GM12878 (cell line): Measurements from ENCODE around the gene MICB. TPM values are rescaled to one million over a fixed set of nuclear protein-coding genes. Genes with fewer than 3 reads are reported as not detected.

Experiments used
- E2F8 ChIP-seq: fragments of 450-650 bp; IDR thresholded peaks from 2 replicates; pipeline ENCODE4 v1.6.1; 2018; ENCODE audit warnings: mild to moderate bottlenecking, low read depth, moderate library complexity; ENCODE audit not compliant: partially characterized antibody
- MAX ChIP-seq: IDR thresholded peaks from 2 replicates; pipeline ENCODE4 v1.6.1; 2012; ENCODE audit warnings: low read depth, low read length, improper control_type of control experiment
- USF1 ChIP-seq: IDR thresholded peaks from 2 replicates; pipeline ENCODE4 v1.6.1; 2011; ENCODE audit warnings: borderline replicate concordance, low read depth, mild to moderate bottlenecking, moderate library complexity, mixed read lengths, low read length; ENCODE audit not compliant: insufficient read depth; ENCODE audit errors: extremely low read length
- ZBTB11 ChIP-seq: fragments of 450-650 bp; formaldehyde crosslinking; IDR thresholded peaks from 2 replicates; pipeline ENCODE4 v1.5.0; 2022; ENCODE audit warnings: mild to moderate bottlenecking, missing genetic modification characterization
- ZNF274 ChIP-seq: IDR thresholded peaks from one replicate; pipeline ENCODE4 v1.8.0; 2011; ENCODE audit not compliant: insufficient read length, insufficient read depth
- polyA plus RNA-seq, 11 experiments: library from polyadenylated mRNA; depleted of rRNA in 4 of 11; unstranded in 6 of 11; stranded (reverse) in 5 of 11; fragments of >200 nt; fragmentation: Nextera tagmentation in 4 of 11; fragmentation: Illumina TruSeq in 1 of 11; extraction: Ambion mirVana in 4 of 11; extraction: Trizol in 1 of 11; gene quantifications; 1 replicate in 1 of 11; 2 replicates in 10 of 11; pipeline versions ENCODE4 v1.2.1 to v1.2.3, GENCODE V29; 2011 to 2016; ENCODE audit warnings: inconsistent platforms in 2 of 11, missing spikeins in 2 of 11, low read depth in 1 of 11
- total RNA-seq, 4 experiments: library from RNA; depleted of rRNA in 3 of 4; stranded (reverse); fragments of >200 nt in 3 of 4; fragmentation: Illumina TruSeq in 1 of 4; extraction: Trizol in 1 of 4; gene quantifications; 2 replicates each; pipeline versions ENCODE4 v1.2.1 to v1.2.3, GENCODE V29; 2013 to 2021

The MICB gene
- total and polyA plus RNA-seq, 10 of the 15 experiments (the other 5 are each of a cell fraction or from before 2014, with no cell fraction given), result 9.0 to 37.1 (median 17.8) TPM

- TF ChIP-seq ZBTB11 (CRISPR knock-in tag), result no peak
- TF ChIP-seq E2F8, result no peak
- TF ChIP-seq USF1, result no peak
- TF ChIP-seq ZNF274, result no peak
- no peak for TF ChIP-seq MAX
Measured at GRCh38 chr6:31473780-31474761, 23.9 kb upstream of the MICB start (continued).
